HK-2 (cell line): ENCODE data around the gene MRPL12.
A peak's percentile ranks its signal among the peaks of the same experiment; 100 is the strongest.

ENCODE experiments used
- DNase-seq: peaks from one replicate; pipeline ENCODE4 v3.0.0-alpha.2; 2018; ENCODE audit not compliant: unreplicated experiment

MRPL12 gene

GRCh38 chr17:81701288-81702071 lies 1.7 kb upstream of the MRPL12 start:
- peak; percentile 42 for DNase-seq

- DNase-seq = no peak
Measured at GRCh38 chr17:81703747-81704654, 834 bp downstream of the MRPL12 start.

- no peak for DNase-seq
Measured at GRCh38 chr17:81705518-81706231, 2.5 kb downstream of the MRPL12 start.

- no peak for DNase-seq
Measured at GRCh38 chr17:81706232-81706611, 3.1 kb downstream of the MRPL12 start.

GRCh38 chr17:81706757-81707624 lies 3.8 kb downstream of the MRPL12 start:
- no peak for DNase-seq

GRCh38 chr17:81707725-81708646 lies 4.8 kb downstream of the MRPL12 start:
- no peak for DNase-seq

- DNase-seq = no peak
Measured at GRCh38 chr17:81708739-81709185, 5.6 kb downstream of the MRPL12 start.

- DNase-seq = no peak
Measured at GRCh38 chr17:81710514-81711308, 7.5 kb downstream of the MRPL12 start.

GRCh38 chr17:81711814-81712467 lies 8.8 kb downstream of the MRPL12 start, which contains the start of gene SLC25A10:
TSS of gene SLC25A10 (plus strand) at chr17:81712284. CDS start at chr17:81712427, 143 bp downstream.
- DNase-seq = peak; percentile 95

- DNase-seq = peak; percentile 61
Measured at GRCh38 chr17:81712468-81713003, 9.4 kb downstream of the MRPL12 start.

- no peak for DNase-seq
Measured at GRCh38 chr17:81713004-81713555, 9.9 kb downstream of the MRPL12 start.

GRCh38 chr17:81713556-81714411 lies 10.6 kb downstream of the MRPL12 start:
- peak; percentile 45 for DNase-seq

- DNase-seq = no peak
Measured at GRCh38 chr17:81714412-81715106, 11.4 kb downstream of the MRPL12 start.

GRCh38 chr17:81715107-81715871 lies 12.1 kb downstream of the MRPL12 start:
- no peak for DNase-seq

- DNase-seq = no peak
Measured at GRCh38 chr17:81715872-81716673, 12.9 kb downstream of the MRPL12 start.
